D721Med (cell line): ENCODE data around the gene GOLPH3.
"Not testable (repeated sequence)": the region's sequence is repeated elsewhere in the genome, so short reads cannot be mapped to it uniquely, and the experiment has no call there.

Experiments used
- DNase-seq: peaks from one replicate; pipeline ENCODE4 v3.0.0; 2011; ENCODE audit warnings: low spot score; ENCODE audit not compliant: insufficient read length
- FAIRE-seq: peaks from 2 replicates; lab custom pipeline; 2011; peaks lifted over from hg19 to GRCh38; lab: Jason Lieb, UNC
- TF ChIP-seq, protein P1 (sequence below): IDR thresholded peaks from 2 replicates; pipeline ENCODE4 v1.5.1; 2012; ENCODE audit warnings: mild to moderate bottlenecking, control low read depth; ENCODE audit not compliant: insufficient read depth; ENCODE audit errors: missing control alignments

The GOLPH3 gene

GRCh38 chr5:32090026-32090754 is 83.9 kb downstream of the GOLPH3 start:
- TF ChIP-seq, protein P1, sequence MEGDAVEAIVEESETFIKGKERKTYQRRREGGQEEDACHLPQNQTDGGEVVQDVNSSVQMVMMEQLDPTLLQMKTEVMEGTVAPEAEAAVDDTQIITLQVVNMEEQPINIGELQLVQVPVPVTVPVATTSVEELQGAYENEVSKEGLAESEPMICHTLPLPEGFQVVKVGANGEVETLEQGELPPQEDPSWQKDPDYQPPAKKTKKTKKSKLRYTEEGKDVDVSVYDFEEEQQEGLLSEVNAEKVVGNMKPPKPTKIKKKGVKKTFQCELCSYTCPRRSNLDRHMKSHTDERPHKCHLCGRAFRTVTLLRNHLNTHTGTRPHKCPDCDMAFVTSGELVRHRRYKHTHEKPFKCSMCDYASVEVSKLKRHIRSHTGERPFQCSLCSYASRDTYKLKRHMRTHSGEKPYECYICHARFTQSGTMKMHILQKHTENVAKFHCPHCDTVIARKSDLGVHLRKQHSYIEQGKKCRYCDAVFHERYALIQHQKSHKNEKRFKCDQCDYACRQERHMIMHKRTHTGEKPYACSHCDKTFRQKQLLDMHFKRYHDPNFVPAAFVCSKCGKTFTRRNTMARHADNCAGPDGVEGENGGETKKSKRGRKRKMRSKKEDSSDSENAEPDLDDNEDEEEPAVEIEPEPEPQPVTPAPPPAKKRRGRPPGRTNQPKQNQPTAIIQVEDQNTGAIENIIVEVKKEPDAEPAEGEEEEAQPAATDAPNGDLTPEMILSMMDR, result no peak
- FAIRE-seq (no peak), DNase-seq (no peak)

- no peak for FAIRE-seq
- DNase-seq, result no peak
- TF ChIP-seq, protein P1, result no peak
These were observed 84.7 kb downstream of the GOLPH3 start for GRCh38 chr5:32089146-32090000.

- FAIRE-seq, result no peak
These were observed 85.9 kb downstream of the GOLPH3 start for GRCh38 chr5:32088214-32088613.

GRCh38 chr5:32087086-32088082 is 86.7 kb downstream of the GOLPH3 start:
- FAIRE-seq (no peak), DNase-seq (no peak)
- TF ChIP-seq, protein P1, result no peak

More at GRCh38 chr5:32088214-32088613, 85.9 kb downstream of the GOLPH3 start:
- DNase-seq, result no peak
- TF ChIP-seq, protein P1, result no peak

DNA sequence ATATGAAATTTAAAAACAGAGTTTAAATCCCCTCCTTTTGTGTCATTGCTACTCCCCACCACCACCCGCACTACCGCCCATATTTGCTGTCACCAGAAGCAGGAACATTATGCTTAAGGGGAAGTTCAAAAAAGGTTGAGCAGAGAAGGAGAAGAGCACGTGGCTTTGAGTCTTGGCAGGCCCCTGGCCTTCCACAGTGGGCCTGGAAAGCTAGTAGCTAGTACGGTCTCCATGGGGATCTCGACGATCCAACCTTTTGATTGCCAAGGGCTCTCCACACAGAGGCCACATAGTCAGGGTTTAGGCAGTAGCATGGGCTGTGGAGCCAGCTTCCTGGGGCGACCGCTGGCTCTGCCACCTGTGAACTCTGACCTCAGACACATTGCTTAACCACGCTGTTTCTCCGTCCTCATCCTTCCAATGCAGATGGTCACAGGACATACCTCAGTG is 90.1 kb downstream of the GOLPH3 start:
- FAIRE-seq (no peak), DNase-seq (no peak)
- TF ChIP-seq, protein P1, result no peak

DNA sequence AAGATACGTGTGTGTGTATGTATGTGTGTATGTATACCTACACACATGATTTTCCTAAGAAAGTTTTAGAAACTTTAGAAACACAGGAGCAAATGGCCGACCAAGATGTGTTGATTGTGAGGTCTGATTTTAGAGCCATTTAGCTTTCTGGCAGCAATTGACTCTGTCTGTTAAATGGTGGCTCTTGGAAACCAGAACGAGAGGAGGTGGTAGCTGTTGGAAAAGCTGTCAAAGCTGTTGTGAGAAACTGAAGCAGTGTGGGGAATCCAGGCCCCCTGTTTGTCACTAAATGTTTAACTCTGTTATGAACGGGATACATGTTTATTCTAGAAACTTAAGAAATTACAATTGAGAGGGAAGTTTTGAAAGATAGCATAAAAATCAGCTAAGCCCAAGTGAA is 91.4 kb downstream of the GOLPH3 start:
- DNase-seq (no peak), FAIRE-seq (no peak)
- TF ChIP-seq, protein P1, result no peak

DNA sequence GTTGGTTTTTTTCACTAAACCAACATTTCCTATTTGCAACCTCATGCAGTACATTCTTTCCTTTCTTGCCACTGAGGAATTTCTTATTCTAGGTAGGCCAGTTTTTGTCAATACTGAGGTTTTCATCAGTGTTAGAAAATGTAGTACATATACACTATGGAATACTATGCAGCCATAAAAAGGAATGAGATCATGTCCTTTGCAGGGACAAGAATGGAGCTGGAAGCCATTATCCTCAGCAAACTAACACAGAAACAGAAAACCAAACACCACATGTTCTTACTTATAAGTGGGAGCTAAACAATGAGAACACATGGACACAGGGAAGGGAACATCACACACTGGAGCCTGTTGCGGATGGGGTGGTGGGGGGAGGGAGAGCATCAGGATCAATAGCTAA is 93.6 kb downstream of the GOLPH3 start:
- not testable (repeated sequence) for FAIRE-seq, DNase-seq

GRCh38 chr5:32078855-32079254 is 95.3 kb downstream of the GOLPH3 start:
- DNase-seq, FAIRE-seq: not testable (repeated sequence)
